ENCODE data around the gene HSPA12B.

The HSPA12B gene

GRCh38 chr20:3749689-3750531, 17.4 kb downstream of the HSPA12B start:
- DNase-seq: peak; percentile 11 to 38

- DNase-seq: no peak
Observed at GRCh38 chr20:3751305-3751674, 18.8 kb downstream of the HSPA12B start.

- no peak for DNase-seq
Observed at GRCh38 chr20:3751675-3752385, 19.3 kb downstream of the HSPA12B start.

GRCh38 chr20:3752386-3752759, 19.9 kb downstream of the HSPA12B start:
- no peak for DNase-seq

- peak; percentile 55 to 58 for DNase-seq
Observed at GRCh38 chr20:3753098-3753497, 20.6 kb downstream of the HSPA12B start.

- no peak for DNase-seq
Observed at GRCh38 chr20:3753501-3754275, 21.2 kb downstream of the HSPA12B start.

- DNase-seq: no peak
Observed at GRCh38 chr20:3754276-3754630, 21.8 kb downstream of the HSPA12B start.

- DNase-seq: no peak
Observed at GRCh38 chr20:3755269-3755668, 22.8 kb downstream of the HSPA12B start.

GRCh38 chr20:3755814-3756480, 23.5 kb downstream of the HSPA12B start:
- DNase-seq: no peak

GRCh38 chr20:3757268-3757667, 24.8 kb downstream of the HSPA12B start:
- DNase-seq: no peak

GRCh38 chr20:3758566-3758965, 26.1 kb downstream of the HSPA12B start:
- DNase-seq: no peak

- no peak for DNase-seq
Observed at GRCh38 chr20:3759316-3759823, 26.9 kb downstream of the HSPA12B start.

GRCh38 chr20:3759884-3760283, 27.4 kb downstream of the HSPA12B start:
- DNase-seq: no peak

- no peak for DNase-seq
Observed at GRCh38 chr20:3760655-3761348, 28.3 kb downstream of the HSPA12B start.

- no peak for DNase-seq
Observed at GRCh38 chr20:3763671-3764601, 31.5 kb downstream of the HSPA12B start.

- DNase-seq: no peak
Observed at GRCh38 chr20:3764659-3765058, 32.2 kb downstream of the HSPA12B start.

- DNase-seq: peak; percentile 46 to 58
Observed at GRCh38 chr20:3765171-3765882, 32.8 kb downstream of the HSPA12B start.

GRCh38 chr20:3766422-3767109, 34.1 kb downstream of the HSPA12B start:
- DNase-seq: no peak

- DNase-seq: peak in 1 of 2 experiments; percentile 16
Observed at GRCh38 chr20:3767110-3767426, 34.6 kb downstream of the HSPA12B start.

Data from SHP77 (cell line).